Gastroesophageal sphincter (tissue), 4 donors: ENCODE data around the gene TMTC4. TPM values are rescaled to one million over a fixed set of nuclear protein-coding genes. Genes with fewer than 3 reads are reported as not detected.
A peak's percentile ranks its signal among the peaks of the same experiment; 100 is the strongest.

Experiments used
- ATAC-seq: fragments of 150-250 bp; one replicate; pipeline ENCODE4 v1.9.1; 2016; ENCODE audit warnings: mild to moderate bottlenecking, moderate library complexity
- H3K27ac ChIP-seq, 4 donors: fragments of 200-600 bp; sonication (generic) in 3 of 4; 1 replicate in 3 of 4; 2 replicates in 1 of 4; pipeline ENCODE4 v1.5.1; 2016 to 2019
- H3K27me3 ChIP-seq: fragments of 200-600 bp; sonication (generic); one replicate; pipeline ENCODE4 v1.5.1; 2019
- H3K36me3 ChIP-seq, 2 donors: fragments of 200-600 bp; sonication (generic); one replicate each; pipeline ENCODE4 v1.5.1; 2019; ENCODE audit warnings: control low read depth in 1 of 2
- H3K4me1 ChIP-seq, 3 donors: fragments of 200-600 bp; sonication (generic); 1 replicate in 2 of 3; 2 replicates in 1 of 3; pipeline ENCODE4 v1.5.1; 2016 to 2019; ENCODE audit warnings: control low read depth in 2 of 3
- H3K4me3 ChIP-seq, 2 donors: fragments of 200-600 bp; sonication (generic); one replicate each; pipeline ENCODE4 v1.5.1; 2019; ENCODE audit warnings: mild to moderate bottlenecking in 1 of 2, moderate library complexity in 1 of 2
- H3K9me3 ChIP-seq, 3 donors: fragments of 200-600 bp; sonication (generic); one replicate each; pipeline ENCODE4 v1.5.1; 2017 to 2019; ENCODE audit warnings: control low read depth in 2 of 3
- EP300 ChIP-seq: sonication (generic); formaldehyde crosslinking; IDR thresholded peaks from one replicate; pipeline ENCODE4 v1.6.1; 2017; ENCODE audit warnings: antibody characterized with exemption, mild to moderate bottlenecking
- POLR2A ChIP-seq, 2 donors: fragments of 450-650 bp; IDR thresholded peaks; one replicate each; pipeline ENCODE4 v1.6.1; 2017; ENCODE audit warnings: antibody characterized with exemption in 2 of 2, mild to moderate bottlenecking in 2 of 2, moderate library complexity in 1 of 2
- POLR2AphosphoS5 ChIP-seq: sonication (generic); formaldehyde crosslinking; IDR thresholded peaks from one replicate; pipeline ENCODE4 v1.6.1; 2017; ENCODE audit warnings: antibody characterized with exemption
- WGBS, 2 donors: methylation state at CpG; one replicate each; pipeline ENCODE4 v1.1.5; 2018; ENCODE audit warnings: low coverage in 1 of 2; 5-methylcytosine and 5-hydroxymethylcytosine counted together
- total RNA-seq, 4 donors: library from RNA; depleted of rRNA; stranded (reverse); fragments of >200 nt; gene quantifications; one replicate each; pipeline ENCODE4 v1.1.0, GENCODE V29; 2016
- TF ChIP-seq, protein P1 (sequence below), 4 experiments: fragments of 200-600 bp in 2 of 4; fragments of 450-650 bp in 2 of 4; sonication (generic) in 1 of 4; IDR thresholded peaks; one replicate each; pipeline ENCODE4 v1.5.1; 2017 to 2019; ENCODE audit warnings: antibody characterized with exemption in 4 of 4, mild to moderate bottlenecking in 2 of 4, moderate library complexity in 2 of 4

TMTC4 gene
- total RNA-seq, 4 donors from 2014 or later, result 7.0 to 15.3 (median 10.0) TPM

DNA sequence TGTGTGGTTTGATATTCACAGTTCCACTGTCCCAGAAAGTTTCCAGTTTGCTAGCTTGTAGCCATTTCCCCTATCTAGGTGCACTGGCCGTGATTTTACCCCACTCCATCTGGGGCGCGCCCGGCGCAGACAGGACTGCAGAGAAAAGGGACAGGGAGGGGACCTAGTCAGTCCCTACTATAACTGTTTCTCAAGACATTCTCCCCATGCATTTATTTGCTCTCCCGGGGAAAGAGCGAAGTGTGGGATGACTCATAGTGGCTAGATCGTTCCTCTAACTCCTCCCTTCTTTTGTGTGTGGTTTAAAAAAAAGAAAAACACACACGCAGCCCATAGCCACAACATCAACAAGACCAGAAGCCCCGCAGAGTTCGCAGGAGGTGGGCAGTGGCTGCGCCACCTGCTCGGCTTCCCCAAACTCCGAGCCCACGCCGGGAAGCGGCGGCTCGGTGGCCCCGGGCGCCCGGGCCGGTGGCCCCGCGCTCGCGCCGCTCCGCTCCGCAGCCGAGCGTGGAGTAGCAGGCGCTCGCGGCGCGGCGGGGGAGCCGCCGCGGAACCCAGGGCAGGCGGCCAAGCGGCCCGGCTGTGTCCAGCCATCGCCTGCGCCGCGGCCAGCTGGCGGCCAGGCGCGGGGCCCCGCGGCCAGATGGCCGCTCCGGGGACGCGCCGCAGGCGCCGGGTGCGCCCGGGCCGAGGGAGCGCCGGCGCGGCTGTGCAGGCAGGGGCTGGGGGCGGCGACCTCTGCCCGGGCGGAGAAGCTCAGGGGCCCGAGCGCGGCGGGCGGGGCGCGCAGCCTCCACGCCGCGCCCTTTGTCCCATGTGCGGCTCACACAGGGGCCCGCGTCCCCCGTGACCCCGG, 653 bp downstream of the TMTC4 start:
- Histone ChIP-seq H3K36me3 (peaks cover 0 to 8% of the 10 kb centered on the region in 2 donors), H3K4me1 (peaks cover 0 to 23% (median 0%) of the 10 kb centered on the region in 3 donors), H3K27ac (peak overlapping the region; percentile 4 to 94 (median 90)), H3K9me3 (no peaks in the 10 kb centered on the region), H3K4me3 (peak overlapping the region; percentile 65 to 83), H3K27me3 (no peaks in the 10 kb centered on the region)
- 0% methylated on average over 1 to 16 of the region's 86 CpGs for WGBS, 2 donors
- TF ChIP-seq, protein P1, sequence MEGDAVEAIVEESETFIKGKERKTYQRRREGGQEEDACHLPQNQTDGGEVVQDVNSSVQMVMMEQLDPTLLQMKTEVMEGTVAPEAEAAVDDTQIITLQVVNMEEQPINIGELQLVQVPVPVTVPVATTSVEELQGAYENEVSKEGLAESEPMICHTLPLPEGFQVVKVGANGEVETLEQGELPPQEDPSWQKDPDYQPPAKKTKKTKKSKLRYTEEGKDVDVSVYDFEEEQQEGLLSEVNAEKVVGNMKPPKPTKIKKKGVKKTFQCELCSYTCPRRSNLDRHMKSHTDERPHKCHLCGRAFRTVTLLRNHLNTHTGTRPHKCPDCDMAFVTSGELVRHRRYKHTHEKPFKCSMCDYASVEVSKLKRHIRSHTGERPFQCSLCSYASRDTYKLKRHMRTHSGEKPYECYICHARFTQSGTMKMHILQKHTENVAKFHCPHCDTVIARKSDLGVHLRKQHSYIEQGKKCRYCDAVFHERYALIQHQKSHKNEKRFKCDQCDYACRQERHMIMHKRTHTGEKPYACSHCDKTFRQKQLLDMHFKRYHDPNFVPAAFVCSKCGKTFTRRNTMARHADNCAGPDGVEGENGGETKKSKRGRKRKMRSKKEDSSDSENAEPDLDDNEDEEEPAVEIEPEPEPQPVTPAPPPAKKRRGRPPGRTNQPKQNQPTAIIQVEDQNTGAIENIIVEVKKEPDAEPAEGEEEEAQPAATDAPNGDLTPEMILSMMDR (IDR thresholded peaks at IDR 0.05), result peak in 1 of 4 experiments; percentile 9
- TF ChIP-seq EP300, result no peak
- no peak for TF ChIP-seq POLR2A (IDR thresholded peaks at IDR 0.05)
- TF ChIP-seq POLR2AphosphoS5, result no peak
- ATAC-seq, result peak; percentile 42

DNA sequence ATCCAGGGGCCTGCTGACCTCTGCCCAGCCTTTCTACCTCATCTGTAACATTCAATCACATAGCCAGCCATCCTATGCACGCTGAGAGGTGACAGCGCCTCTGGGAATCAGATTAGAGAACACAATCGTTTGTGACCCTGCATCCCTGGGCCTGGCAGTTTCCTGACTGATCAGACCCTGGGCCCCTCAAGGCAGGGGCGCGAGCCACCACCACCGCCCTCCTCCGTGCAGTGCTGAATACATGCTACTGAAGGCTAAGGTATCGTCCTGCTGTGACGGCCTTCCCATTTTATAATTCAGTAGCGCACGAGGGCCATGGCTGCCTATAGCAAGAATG, 1.3 kb downstream of the TMTC4 start:
- peak overlapping the region; percentile 37 to 83 for H3K4me3 ChIP-seq
- H3K4me1 ChIP-seq, result peaks cover 0 to 23% (median 0%) of the 10 kb centered on the region in 3 donors
- no peak for ATAC-seq
- 56% methylated on average over 8 of the region's 11 CpGs; no CpG with 5 or more reads in 1 of the 2 donors for WGBS, 2 donors
- no peaks in the 10 kb centered on the region for H3K27me3 ChIP-seq
- H3K9me3 ChIP-seq, result no peaks in the 10 kb centered on the region
- TF ChIP-seq POLR2A (IDR thresholded peaks at IDR 0.05), result no peak
- TF ChIP-seq POLR2AphosphoS5, result no peak
- TF ChIP-seq, protein P1 (IDR thresholded peaks at IDR 0.05), result no peak
- no peak for TF ChIP-seq EP300
- peak overlapping the region in 3 of 4 donors; percentile 90 to 94 (median 91) for H3K27ac ChIP-seq
- peaks cover 0 to 12% of the 10 kb centered on the region in 2 donors for H3K36me3 ChIP-seq

DNA sequence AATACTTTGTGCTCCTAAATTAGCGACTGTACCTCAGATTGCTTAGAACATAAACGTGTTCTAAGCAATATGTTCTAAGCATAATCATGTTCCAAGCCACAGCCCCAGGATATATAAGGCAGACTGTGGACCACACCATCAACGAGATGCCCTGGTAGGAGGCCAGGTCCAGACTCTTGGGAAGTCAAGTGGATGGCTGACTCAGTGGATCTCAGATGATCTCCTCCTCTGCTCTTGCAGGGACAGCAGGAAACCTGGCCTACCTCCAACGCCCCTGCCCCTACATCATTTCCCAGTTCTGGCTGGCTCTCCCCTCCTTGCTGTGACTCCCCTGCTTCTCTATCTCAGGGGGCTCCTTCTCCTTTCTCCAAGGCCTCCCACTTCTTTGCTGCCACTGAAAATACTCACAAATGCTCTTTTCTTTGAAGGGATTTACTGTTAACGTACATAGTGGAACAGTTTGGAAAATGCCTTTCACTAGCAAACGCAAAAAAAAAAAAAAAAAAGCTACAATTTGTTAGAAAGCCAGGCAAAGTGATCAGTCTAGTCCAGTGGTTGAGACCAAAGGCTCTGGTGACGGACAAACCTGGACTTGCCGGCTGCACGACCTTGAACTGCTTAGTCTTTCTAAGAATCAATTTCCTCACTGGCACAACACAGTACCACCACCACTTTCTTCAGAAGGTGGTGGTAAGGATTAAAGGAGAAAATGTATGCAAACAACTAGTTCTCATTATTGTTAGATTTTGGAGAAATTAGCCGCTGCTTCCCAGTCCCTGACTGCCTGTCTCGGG, 3.0 kb downstream of the TMTC4 start:
- TF ChIP-seq POLR2A (IDR thresholded peaks at IDR 0.05) (no peak), EP300 (no peak), POLR2AphosphoS5 (no peak)
- TF ChIP-seq, protein P1 (IDR thresholded peaks at IDR 0.05), result no peak
- no peak overlapping the region for H3K4me3 ChIP-seq
- H3K36me3 ChIP-seq, result peaks cover 0 to 30% of the 10 kb centered on the region in 2 donors
- no peaks in the 10 kb centered on the region for H3K27me3 ChIP-seq
- WGBS, 2 donors, result 75 to 87% methylated on average over 7 to 10 of the region's 11 CpGs
- peaks cover 0 to 23% (median 0%) of the 10 kb centered on the region in 3 donors for H3K4me1 ChIP-seq
- ATAC-seq, result no peak
- H3K27ac ChIP-seq, result no peak overlapping the region
- no peaks in the 10 kb centered on the region for H3K9me3 ChIP-seq

DNA sequence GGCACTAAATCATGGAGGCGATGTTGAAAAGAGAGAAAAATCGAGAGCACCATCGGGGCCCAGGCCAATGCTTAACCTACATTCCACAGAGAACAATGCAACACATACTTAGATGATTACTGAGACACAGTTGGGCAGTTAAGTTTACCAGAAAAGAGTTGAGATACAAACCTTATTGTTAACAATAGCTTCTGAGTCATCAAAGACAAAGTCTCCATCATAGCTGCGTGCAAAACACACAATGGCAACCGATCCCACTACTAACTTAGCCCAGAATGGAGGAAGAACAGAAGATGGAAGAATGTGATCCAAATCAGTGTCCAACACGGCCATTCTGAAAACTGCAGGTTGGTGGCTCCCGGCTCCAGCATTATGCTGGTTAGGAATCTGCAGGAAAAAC, 6.2 kb downstream of the TMTC4 start:
- Histone ChIP-seq H3K9me3 (no peaks in the 10 kb centered on the region), H3K4me1 (peaks cover 0 to 10% (median 0%) of the 10 kb centered on the region in 3 donors), H3K36me3 (peaks cover 0 to 58% of the 10 kb centered on the region in 2 donors), H3K4me3 (no peak overlapping the region), H3K27ac (no peak overlapping the region), H3K27me3 (no peaks in the 10 kb centered on the region)
- TF ChIP-seq POLR2A (IDR thresholded peaks at IDR 0.05) (no peak), EP300 (no peak), POLR2AphosphoS5 (no peak)
- TF ChIP-seq, protein P1 (IDR thresholded peaks at IDR 0.05), result no peak
- WGBS, 2 donors, result 90 to 93% methylated on average over 5 to 7 of the region's 7 CpGs
- no peak for ATAC-seq
